Activated gamma-delta T cell treated with Interleukin-2 at 50 U/mL for 16 hours (primary cell): ENCODE results near the gene HEBP2.

ENCODE experiments used
- DNase-seq: peaks from one replicate; pipeline ENCODE4 v3.0.0-alpha.2; 2020

The HEBP2 gene

DNA sequence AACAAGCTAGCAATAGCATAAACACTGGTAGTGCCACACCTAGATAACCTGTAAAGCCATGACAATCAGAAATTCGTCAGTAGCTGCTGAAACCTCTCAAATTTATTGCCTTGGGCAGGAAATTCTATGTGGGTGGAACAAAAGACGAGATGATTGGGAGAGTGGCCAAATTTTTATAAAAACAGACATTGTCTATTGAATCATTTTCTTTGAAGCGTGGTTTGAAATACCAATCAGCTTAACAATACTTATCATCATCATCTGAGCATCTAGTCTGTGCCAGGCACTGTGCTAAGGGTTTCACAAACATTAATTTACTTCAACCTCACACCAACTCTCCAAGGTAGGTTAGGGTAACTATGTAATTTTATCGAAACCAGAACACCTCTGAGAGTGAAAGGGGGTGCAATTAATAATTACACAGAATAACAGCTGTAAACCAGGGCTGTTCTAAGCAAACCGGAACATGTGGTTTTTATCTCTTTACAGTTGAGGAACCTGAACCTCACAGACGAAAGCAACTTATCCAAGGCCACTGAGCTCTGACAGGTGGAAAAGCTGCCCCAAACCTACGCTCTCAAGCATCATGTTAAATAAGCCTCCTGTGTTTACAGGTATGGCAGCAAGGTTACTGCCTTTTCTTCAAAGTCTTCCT lies 51.9 kb downstream of the HEBP2 start:
- DNase-seq: no peak

DNA sequence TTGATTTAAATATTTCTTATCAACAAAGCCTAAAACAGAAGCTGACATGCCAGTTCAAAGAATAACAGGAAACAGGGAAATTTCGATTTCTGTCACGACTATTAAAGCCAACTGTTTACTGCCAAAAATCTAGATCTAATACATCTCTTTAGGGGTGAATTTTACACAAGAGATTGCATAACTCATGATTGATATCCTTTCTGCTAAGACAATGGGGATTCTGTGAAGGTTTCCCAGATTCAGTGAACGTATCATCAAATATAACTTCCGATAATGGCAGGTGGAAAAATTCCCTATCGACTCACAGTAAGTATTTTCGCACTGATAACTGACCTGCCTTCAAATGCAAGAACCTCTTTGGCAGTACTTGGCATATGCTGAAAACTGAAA lies 52.4 kb downstream of the HEBP2 start:
- DNase-seq: no peak

DNA sequence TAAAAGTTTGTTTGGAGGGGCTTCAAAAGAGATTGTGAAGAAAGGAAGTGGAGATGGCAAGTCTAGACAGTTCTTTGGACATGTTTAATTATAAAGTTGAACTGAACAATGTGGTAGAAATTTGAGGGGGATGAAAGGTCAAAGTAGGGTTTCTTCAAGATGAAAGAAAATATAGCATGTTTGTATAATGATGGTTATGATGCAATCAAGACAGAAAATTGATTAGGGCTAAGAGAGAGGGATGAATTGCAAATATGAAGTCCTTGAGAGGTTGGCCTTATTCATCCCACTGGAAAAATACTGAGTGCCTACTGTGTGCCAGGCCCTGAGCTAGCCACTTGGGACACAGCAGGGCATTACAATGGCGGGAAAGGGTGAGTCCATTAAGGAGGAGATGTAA lies 57.6 kb downstream of the HEBP2 start:
- no peak for DNase-seq

DNA sequence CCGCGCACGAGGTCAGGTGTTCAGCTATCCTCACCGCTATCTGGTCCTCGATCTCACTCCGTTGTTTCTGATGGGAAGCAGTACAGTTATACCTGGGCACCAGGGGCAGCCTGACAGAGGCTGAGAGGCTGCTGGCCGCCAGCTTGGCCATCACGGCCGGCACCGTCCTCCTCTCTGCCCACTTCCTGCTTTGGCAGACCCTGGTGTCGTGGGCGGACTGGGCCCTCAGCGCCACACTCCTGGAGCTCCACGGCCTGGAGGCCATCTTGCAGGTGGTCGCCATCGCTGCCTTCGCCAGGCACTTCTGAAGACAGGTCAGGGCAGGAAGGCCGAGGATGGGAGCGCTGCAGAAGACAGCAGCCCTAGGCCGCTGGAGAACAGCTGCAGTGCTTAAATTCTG lies 60.1 kb downstream of the HEBP2 start:
- no peak for DNase-seq

DNA sequence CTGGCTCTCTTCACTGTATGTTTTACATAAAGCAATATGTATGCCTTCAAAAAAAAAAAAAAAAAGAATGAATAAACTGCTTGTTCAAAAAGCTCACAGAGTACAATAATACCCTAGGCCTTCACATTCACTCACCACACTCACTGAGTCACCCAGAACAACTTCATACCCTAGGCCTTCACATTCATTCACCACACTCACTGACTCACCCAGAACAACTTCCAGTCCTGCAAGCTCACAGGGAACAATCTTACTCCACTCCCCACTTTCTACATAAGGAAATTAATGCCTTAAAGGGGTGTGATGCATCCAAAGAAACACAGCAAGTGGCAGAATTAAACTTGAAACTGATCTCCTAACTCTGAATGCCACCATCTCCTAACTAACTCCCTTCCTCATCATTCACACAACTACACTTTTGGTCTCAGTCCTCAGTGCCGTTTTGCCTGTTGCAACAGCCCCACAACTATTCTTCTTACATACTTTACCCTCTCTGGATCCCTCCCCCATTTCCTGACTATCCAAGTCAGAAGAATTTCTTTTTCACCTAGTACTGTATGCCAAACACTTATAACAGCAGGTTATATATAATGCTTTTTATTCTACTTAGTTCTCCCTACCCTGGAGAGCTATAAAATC lies 61.1 kb downstream of the HEBP2 start:
- DNase-seq: no peak

DNA sequence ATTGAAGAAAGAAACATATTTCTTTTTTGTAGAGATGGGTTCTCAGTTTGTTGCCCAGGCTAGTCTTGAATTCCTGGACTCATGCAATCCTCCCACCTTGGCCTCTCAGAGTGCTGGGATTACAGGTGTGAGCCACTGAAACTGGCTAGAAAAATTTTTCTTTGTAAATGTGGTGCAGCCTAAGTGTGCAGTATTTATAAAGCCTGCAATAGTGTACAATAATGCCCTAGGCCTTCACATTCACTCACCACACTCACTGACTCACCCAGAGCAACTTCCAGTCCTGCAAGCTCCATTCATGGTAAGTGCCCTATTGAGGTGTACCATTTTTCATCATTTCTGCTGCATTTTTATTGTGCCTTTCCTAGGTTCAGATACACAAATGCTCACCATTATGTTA lies 63.9 kb downstream of the HEBP2 start:
- DNase-seq: no peak

DNA sequence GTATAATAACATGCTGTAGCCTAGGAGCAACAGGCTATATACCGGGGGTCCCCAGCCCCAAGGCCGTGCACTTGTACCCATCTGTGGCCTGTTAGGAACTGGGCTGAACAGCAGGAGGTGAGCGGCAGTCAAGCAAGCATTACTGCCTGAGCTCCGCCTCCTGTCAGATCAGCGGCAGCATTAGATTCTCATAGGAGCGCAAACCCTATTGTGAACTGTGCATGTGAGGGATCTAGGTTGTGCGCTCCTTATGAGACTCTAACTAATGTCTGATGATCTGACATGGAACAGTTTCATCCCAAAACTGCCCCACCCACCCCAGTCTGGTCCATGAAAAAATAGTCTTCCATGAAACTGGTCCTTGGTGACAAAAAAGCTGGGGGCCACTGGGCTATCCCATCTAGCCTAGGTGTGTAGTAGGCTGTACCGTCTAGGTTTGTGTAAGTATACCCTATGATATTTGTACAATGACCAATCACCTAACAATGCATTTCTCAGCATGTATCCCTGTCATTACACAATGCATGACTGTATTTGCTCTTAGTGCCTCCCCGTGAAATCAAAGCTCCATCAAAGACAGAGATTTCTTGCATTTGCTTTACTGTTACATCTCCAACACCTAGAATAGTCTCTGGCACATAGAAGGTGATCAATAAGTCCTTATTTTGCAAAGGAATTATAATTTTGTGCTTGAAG lies 64.4 kb downstream of the HEBP2 start:
- no peak for DNase-seq
